HT1080 (cell line): ENCODE measurements around the gene LAMTOR3. TPM values are rescaled to one million over a fixed set of nuclear protein-coding genes. Genes with fewer than 3 reads are reported as not detected.
"Not testable (repeated sequence)": the region's sequence is repeated elsewhere in the genome, so short reads cannot be mapped to it uniquely, and the experiment has no call there.

Experiments
- DNase-seq: peaks from one replicate; pipeline ENCODE4 v3.0.0-alpha.2; 2015; ENCODE audit warnings: low read depth
- total RNA-seq: library from RNA; depleted of rRNA; stranded (reverse); fragments of >200 nt; shearing (Covaris generic); gene quantifications from 2 replicates; pipeline ENCODE4 v1.2.3, GENCODE V29; 2014; rRNA removed

The LAMTOR3 gene
- total RNA-seq, 1 experiment from 2014 or later = 38.5 TPM

- DNase-seq = no peak
Observed at GRCh38 chr4:99832758-99833157, 61.5 kb downstream of the LAMTOR3 start.

GRCh38 chr4:99832321-99832720, 61.9 kb downstream of the LAMTOR3 start:
- no peak for DNase-seq

- not testable (repeated sequence) for DNase-seq
Observed at GRCh38 chr4:99830051-99830450, 64.2 kb downstream of the LAMTOR3 start.

- DNase-seq = no peak
Observed at GRCh38 chr4:99828477-99828876, 65.8 kb downstream of the LAMTOR3 start.

Other genes with a start within 250 kb of the LAMTOR3 start
- gene C4orf54, start 236.6 kb downstream of the LAMTOR3 start, total RNA-seq = under 0.01 TPM in 1 of 2 replicates, not detected in the other
- 0.20 TPM in 1 of 2 replicates, not detected in the other for gene DAPP1, start 77.6 kb downstream of the LAMTOR3 start, total RNA-seq
- gene DNAJB14, start 52.2 kb upstream of the LAMTOR3 start, total RNA-seq = 20.3 and 29.1 TPM in 2 replicates
- gene H2AZ1, start 55.8 kb upstream of the LAMTOR3 start, total RNA-seq = 1,059 and 1,227 TPM in 2 replicates